ENCODE data around the gene COPRS. TPM values are rescaled to one million over a fixed set of nuclear protein-coding genes. Genes with fewer than 3 reads are reported as not detected.
"Not testable (repeated sequence)": the region's sequence is repeated elsewhere in the genome, so short reads cannot be mapped to it uniquely, and the experiment has no call there.

Gene COPRS
- total RNA-seq, 1 donor from 2014 or later, result 13.7 TPM

- no peak overlapping the region for H3K27ac Mint-ChIP-seq (ENCODE audit: unreplicated experiment)
- no peak overlapping the region for H3K4me3 Mint-ChIP-seq (ENCODE audit: unreplicated experiment)
- no peaks in the 10 kb centered on the region for H3K4me1 Mint-ChIP-seq (ENCODE audit: low read depth, unreplicated experiment)
- H3K36me3 Mint-ChIP-seq (ENCODE audit: unreplicated experiment), result no peaks in the 10 kb centered on the region
- peaks cover 2% of the 10 kb centered on the region for H3K9me3 Mint-ChIP-seq (ENCODE audit: unreplicated experiment)
- no peak for DNase-seq
- no peaks in the 10 kb centered on the region for H3K27me3 Mint-ChIP-seq (ENCODE audit: unreplicated experiment)
- TF ChIP-seq CTCF (IDR thresholded peaks at IDR 0.05; ENCODE audit: partially characterized antibody, unreplicated experiment), result no peak
These were observed 29.4 kb downstream of the COPRS start for GRCh38 chr17:31829649-31830048.

- DNase-seq; H3K4me1 Mint-ChIP-seq (ENCODE audit: low read depth, unreplicated experiment); H3K27ac Mint-ChIP-seq (ENCODE audit: unreplicated experiment); H3K4me3 Mint-ChIP-seq (ENCODE audit: unreplicated experiment); H3K36me3 Mint-ChIP-seq (ENCODE audit: unreplicated experiment); H3K9me3 Mint-ChIP-seq (ENCODE audit: unreplicated experiment); H3K27me3 Mint-ChIP-seq (ENCODE audit: unreplicated experiment): not testable (repeated sequence)
These were observed 30.1 kb downstream of the COPRS start for GRCh38 chr17:31828955-31829354.

- no peak for DNase-seq
- Mint-ChIP-seq H3K9me3 (ENCODE audit: unreplicated experiment) (no peaks in the 10 kb centered on the region), H3K27ac (ENCODE audit: unreplicated experiment) (no peak overlapping the region), H3K36me3 (ENCODE audit: unreplicated experiment) (no peaks in the 10 kb centered on the region), H3K4me1 (ENCODE audit: low read depth, unreplicated experiment) (no peaks in the 10 kb centered on the region), H3K27me3 (ENCODE audit: unreplicated experiment) (no peaks in the 10 kb centered on the region), H3K4me3 (ENCODE audit: unreplicated experiment) (no peak overlapping the region)
- no peak for TF ChIP-seq CTCF (IDR thresholded peaks at IDR 0.05; ENCODE audit: partially characterized antibody, unreplicated experiment)
These were observed 32.9 kb downstream of the COPRS start for GRCh38 chr17:31825961-31826691.

DNA sequence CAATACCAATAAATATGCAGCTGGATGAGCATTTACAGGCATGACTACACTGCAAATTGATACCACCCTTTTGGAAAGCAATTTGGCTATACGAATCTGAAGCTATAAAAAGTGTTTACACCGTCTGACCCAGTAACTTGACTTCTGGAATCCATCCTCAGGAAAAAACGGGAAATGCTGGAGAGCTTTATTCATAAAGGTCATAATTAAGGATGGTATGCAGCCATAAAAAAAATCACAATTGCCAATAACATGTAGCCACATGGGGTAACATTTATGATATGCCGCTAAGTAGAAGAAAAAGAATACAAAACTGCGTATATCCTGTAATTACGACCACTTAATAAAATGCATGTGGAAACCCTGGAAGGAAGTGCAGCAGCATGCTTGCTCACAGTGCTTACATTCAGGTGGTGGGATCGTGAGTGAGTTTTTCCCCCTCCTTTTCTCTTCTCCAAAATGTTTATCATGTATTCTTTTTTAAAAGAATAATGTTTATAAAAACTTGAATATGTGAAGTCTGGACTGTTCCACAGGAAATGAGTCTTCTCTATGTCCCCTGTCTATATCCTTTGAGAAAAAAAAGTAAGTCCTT, 34.2 kb downstream of the COPRS start:
- Mint-ChIP-seq H3K4me1 (ENCODE audit: low read depth, unreplicated experiment) (no peaks in the 10 kb centered on the region), H3K4me3 (ENCODE audit: unreplicated experiment) (no peak overlapping the region), H3K27me3 (ENCODE audit: unreplicated experiment) (peaks cover 2% of the 10 kb centered on the region), H3K36me3 (ENCODE audit: unreplicated experiment) (no peaks in the 10 kb centered on the region), H3K27ac (ENCODE audit: unreplicated experiment) (no peak overlapping the region), H3K9me3 (ENCODE audit: unreplicated experiment) (peaks cover 2% of the 10 kb centered on the region)
- TF ChIP-seq CTCF (IDR thresholded peaks at IDR 0.05; ENCODE audit: partially characterized antibody, unreplicated experiment), result no peak
- no peak for DNase-seq

DNA sequence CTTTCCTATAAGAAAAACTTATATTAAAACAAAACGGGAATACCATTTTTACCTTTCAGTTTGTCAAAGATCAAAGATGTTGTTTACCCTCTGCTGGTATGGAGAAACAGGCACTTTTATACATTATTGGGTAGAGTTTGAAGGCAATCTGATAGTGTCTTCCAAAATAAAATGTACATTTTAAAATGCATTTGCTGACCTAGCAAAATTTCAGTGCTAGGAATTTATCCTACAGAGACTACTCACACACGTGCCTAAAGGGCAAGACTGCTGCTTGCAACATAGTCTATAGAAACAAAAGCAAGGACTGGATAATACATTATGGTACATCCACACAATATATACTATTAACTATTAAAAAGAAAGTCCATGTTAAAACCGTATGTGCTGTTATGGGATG, 36.0 kb downstream of the COPRS start:
- H3K27ac Mint-ChIP-seq (ENCODE audit: unreplicated experiment), result no peak overlapping the region
- no peak for DNase-seq
- H3K4me1 Mint-ChIP-seq (ENCODE audit: low read depth, unreplicated experiment), result no peaks in the 10 kb centered on the region
- no peak for TF ChIP-seq CTCF (IDR thresholded peaks at IDR 0.05; ENCODE audit: partially characterized antibody, unreplicated experiment)
- H3K36me3 Mint-ChIP-seq (ENCODE audit: unreplicated experiment), result no peaks in the 10 kb centered on the region
- peaks cover 2% of the 10 kb centered on the region for H3K27me3 Mint-ChIP-seq (ENCODE audit: unreplicated experiment)
- no peak overlapping the region for H3K4me3 Mint-ChIP-seq (ENCODE audit: unreplicated experiment)
- peaks cover 3% of the 10 kb centered on the region for H3K9me3 Mint-ChIP-seq (ENCODE audit: unreplicated experiment)
